Keratinocyte (primary cell): ENCODE results near the gene GOLGA8K.
"Not testable (repeated sequence)": the region's sequence is repeated elsewhere in the genome, so short reads cannot be mapped to it uniquely, and the experiment has no call there.

Experiments used
- CTCF ChIP-seq, 3 experiments: IDR thresholded peaks in 1 of 3; conservative IDR thresholded peaks in 1 of 3; optimal IDR thresholded peaks in 1 of 3; 2 replicates in 2 of 3; 3 replicates in 1 of 3; pipeline versions ENCODE3 to v1.5.1; 2011; ENCODE audit warnings: low read length in 3 of 3, mild to moderate bottlenecking in 3 of 3, moderate library complexity in 2 of 3, control low read depth in 1 of 3, inconsistent platforms in 1 of 3; ENCODE audit not compliant: insufficient read depth in 2 of 3; ENCODE audit errors: extremely low read depth in 1 of 3
- EZH2 ChIP-seq: IDR thresholded peaks from one replicate; pipeline ENCODE4 v1.6.1; 2012; ENCODE audit warnings: inconsistent platforms, mild to moderate bottlenecking, low read length, moderate library complexity

- not testable (repeated sequence) for TF ChIP-seq CTCF (optimal IDR thresholded peaks at IDR 0.05 in 1 of 3, IDR thresholded peaks at IDR 0.05 in 1 of 3, conservative IDR thresholded peaks at IDR 0.05 in 1 of 3; ENCODE audit: extremely low read depth in 1 of 3, insufficient read depth in 2 of 3, low read length in 3 of 3); EZH2
These were observed 39.6 kb downstream of the GOLGA8K start for GRCh38 chr15:32363449-32363848.
